ENCODE data around the gene P2RY11.

- TF ChIP-seq CTCF (IDR thresholded peaks at IDR 0.05) (no peak), POLR2A (IDR thresholded peaks at IDR 0.05) (no peak)
These were observed 40.6 kb upstream of the P2RY11 start for GRCh38 chr19:10070730-10071446.
